OCI-LY7 (cell line): ENCODE results near the gene DOP1A. TPM values are rescaled to one million over a fixed set of nuclear protein-coding genes. Genes with fewer than 3 reads are reported as not detected.

Experiments used
- BruUV-seq: library from RNA; stranded (reverse); fragments of 400-500 nt; replicated peaks from 2 replicates; lab custom pipeline; 2021; lab: Mats Ljungman, UMichigan
- CTCF ChIA-PET: fragments of 300-600 bp; sonication (Branson Sonifier 250); formaldehyde crosslinking; loops from one replicate; lab custom pipeline; 2022; ENCODE audit warnings: antibody characterized with exemption; ENCODE audit not compliant: unreplicated experiment; lab: Charles Lee
- POLR2A ChIA-PET: fragments of 300-600 bp; sonication (Branson Sonifier 250); formaldehyde crosslinking; loops from one replicate; lab custom pipeline; 2022; ENCODE audit warnings: antibody characterized with exemption; lab: Charles Lee
- DNase-seq: peaks from one replicate; pipeline ENCODE4 v3.0.0-alpha.2; 2015; ENCODE audit warnings: low spot score
- H2AFZ ChIP-seq: fragments of 200-600 bp; sonication (generic), shearing (Covaris generic); 2 replicates; pipeline ENCODE4 v1.6.1; 2014; ENCODE audit warnings: mild to moderate bottlenecking, antibody characterized with exemption, low read length, moderate library complexity
- H3K27ac ChIP-seq: fragments of 200-600 bp; sonication (generic); 2 replicates; pipeline ENCODE4 v1.5.1; 2014; ENCODE audit warnings: mixed run types, low read depth, mild to moderate bottlenecking, moderate library complexity, low read length, inconsistent platforms; ENCODE audit not compliant: poor library complexity, severe bottlenecking
- H3K36me3 ChIP-seq: fragments of 200-600 bp; sonication (generic); 2 replicates; pipeline ENCODE4 v1.6.1; 2014; ENCODE audit warnings: mild to moderate bottlenecking, antibody characterized with exemption, low read length, moderate library complexity, mixed read lengths; ENCODE audit not compliant: insufficient read depth
- H3K4me1 ChIP-seq: fragments of 200-600 bp; sonication (generic); 2 replicates; pipeline ENCODE4 v1.5.1; 2014; ENCODE audit warnings: mild to moderate bottlenecking, low read length; ENCODE audit not compliant: insufficient read depth, poor library complexity, severe bottlenecking
- H3K4me2 ChIP-seq: fragments of 200-600 bp; sonication (generic); 2 replicates; pipeline ENCODE4 v1.6.1; 2014; ENCODE audit warnings: mild to moderate bottlenecking, low read length
- H3K4me3 ChIP-seq: fragments of 200-600 bp; sonication (generic); 2 replicates; pipeline ENCODE4 v1.5.1; 2014; ENCODE audit warnings: mild to moderate bottlenecking, low read depth, low read length; ENCODE audit not compliant: poor library complexity, severe bottlenecking
- H3K79me2 ChIP-seq: fragments of 200-600 bp; sonication (generic); 2 replicates; pipeline ENCODE4 v1.6.1; 2016; ENCODE audit warnings: low read depth, mild to moderate bottlenecking, low read length, moderate library complexity, mixed read lengths; ENCODE audit not compliant: insufficient read depth
- H3K9me2 ChIP-seq: fragments of 200-600 bp; sonication (generic); 2 replicates; pipeline ENCODE4 v1.6.1; 2016; ENCODE audit warnings: mild to moderate bottlenecking, low read length, mixed read lengths; ENCODE audit not compliant: insufficient read depth
- H3K9me3 ChIP-seq: fragments of 200-600 bp; sonication (generic); 2 replicates; pipeline ENCODE4 v1.6.1; 2014; ENCODE audit warnings: mild to moderate bottlenecking, mixed run types, low read length, mixed read lengths
- H4K20me1 ChIP-seq: fragments of 200-600 bp; sonication (generic); 2 replicates; pipeline ENCODE4 v1.6.1; 2014; ENCODE audit warnings: mild to moderate bottlenecking, antibody characterized with exemption, low read length, moderate library complexity, mixed read lengths; ENCODE audit not compliant: insufficient read depth
- CTCF ChIP-seq: fragments of 200-600 bp; sonication (generic); conservative IDR thresholded peaks from 2 replicates; pipeline ENCODE4 v1.5.1; 2014; ENCODE audit warnings: mild to moderate bottlenecking, antibody characterized with exemption, low read length, moderate library complexity, mixed read lengths
- EZH2phosphoT487 ChIP-seq: fragments of 200-600 bp; sonication (generic); IDR thresholded peaks from 2 replicates; pipeline ENCODE4 v1.6.1; 2018; ENCODE audit warnings: low read depth, borderline replicate concordance, mild to moderate bottlenecking, mixed run types, antibody characterized with exemption, low read length, moderate library complexity, mixed read lengths
- intact Hi-C: fragments of 100-400 bp; cut with micrococcal nuclease; formaldehyde crosslinking; loops from one replicate; pipeline ENCODE4 v1.10.0; 2022; ENCODE audit not compliant: unreplicated experiment
- total RNA-seq, 2 experiments: library from RNA; depleted of rRNA in 1 of 2; stranded (reverse); fragments of >200 nt in 1 of 2; shearing (Covaris generic) in 1 of 2; gene quantifications; 2 replicates each; pipeline ENCODE4 v1.2.3, GENCODE V29; 2014 to 2022

The DOP1A gene
- total RNA-seq, 2 experiments from 2014 or later, result 25.2 to 25.6 TPM

- H3K4me3 ChIP-seq, result no peak overlapping the region
- TF ChIP-seq EZH2phosphoT487 (no peak), CTCF (no peak)
- BruUV-seq, result no TSS peak
- CTCF ChIA-PET, result no interaction called here
- H3K27ac ChIP-seq, result no peak overlapping the region
- H4K20me1 ChIP-seq, result no peaks in the 10 kb centered on the region
- H3K9me3 ChIP-seq, result no peaks in the 10 kb centered on the region
- no peak overlapping the region for H3K4me2 ChIP-seq
- H3K9me2 ChIP-seq, result no peaks in the 10 kb centered on the region
- H3K4me1 ChIP-seq, result no peaks in the 10 kb centered on the region
- no peak for DNase-seq
- no peaks in the 10 kb centered on the region for H3K79me2 ChIP-seq
- POLR2A ChIA-PET, result no interaction called here
- peaks cover 90% of the 10 kb centered on the region for H3K36me3 ChIP-seq
- intact Hi-C loops, result no loop called here
- no peak overlapping the region for H2AFZ ChIP-seq
Observed at GRCh38 chr6:83124553-83124952, 57.1 kb downstream of the DOP1A start.

- CTCF ChIA-PET, result no interaction called here
- intact Hi-C loops, result no loop called here
- no peak overlapping the region for H2AFZ ChIP-seq
- no peaks in the 10 kb centered on the region for H3K9me3 ChIP-seq
- H3K36me3 ChIP-seq, result peaks cover 94% of the 10 kb centered on the region
- H4K20me1 ChIP-seq, result no peaks in the 10 kb centered on the region
- H3K4me2 ChIP-seq, result no peak overlapping the region
- no TSS peak for BruUV-seq
- H3K27ac ChIP-seq, result no peak overlapping the region
- no peaks in the 10 kb centered on the region for H3K9me2 ChIP-seq
- TF ChIP-seq CTCF (no peak), EZH2phosphoT487 (no peak)
- POLR2A ChIA-PET, result no interaction called here
- no peak for DNase-seq
- H3K79me2 ChIP-seq, result no peaks in the 10 kb centered on the region
- no peaks in the 10 kb centered on the region for H3K4me1 ChIP-seq
- H3K4me3 ChIP-seq, result no peak overlapping the region
Observed at GRCh38 chr6:83125425-83125824, 58.0 kb downstream of the DOP1A start.

DNA sequence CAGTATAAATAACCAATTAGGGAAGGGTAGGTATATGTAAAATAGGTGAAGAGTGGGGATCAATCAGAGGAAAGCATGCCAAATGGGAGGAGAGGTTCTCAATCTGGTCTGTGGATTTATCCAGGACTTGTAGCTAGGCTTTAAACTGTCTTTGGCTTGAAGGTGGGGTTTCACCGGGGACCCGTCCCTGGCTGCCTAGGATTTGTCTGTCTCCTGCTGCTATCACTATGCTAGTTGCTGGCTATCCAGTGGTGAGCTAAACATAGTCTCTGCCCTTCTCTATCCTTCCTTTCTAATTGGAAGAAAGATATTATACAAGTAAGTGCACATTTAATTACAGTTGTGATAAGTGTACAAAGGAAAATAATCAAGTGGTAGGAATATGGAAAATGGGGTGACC is 58.8 kb downstream of the DOP1A start:
- Histone ChIP-seq H3K9me3 (no peaks in the 10 kb centered on the region), H3K4me3 (no peak overlapping the region), H3K79me2 (no peaks in the 10 kb centered on the region), H4K20me1 (no peaks in the 10 kb centered on the region), H3K4me2 (no peak overlapping the region), H3K27ac (no peak overlapping the region), H2AFZ (no peak overlapping the region), H3K36me3 (peaks cover 91% of the 10 kb centered on the region), H3K9me2 (no peaks in the 10 kb centered on the region), H3K4me1 (no peaks in the 10 kb centered on the region)
- POLR2A ChIA-PET, result interaction anchor here (1.6 kb wide), 1 partner anchor 30 kb away, joined by 3 read pairs; no protein-coding TSS in a partner anchor
- BruUV-seq, result no TSS peak
- intact Hi-C loops, result no loop called here
- no peak for TF ChIP-seq EZH2phosphoT487
- TF ChIP-seq CTCF, result no peak
- CTCF ChIA-PET, result no interaction called here
- no peak for DNase-seq
